Activated T-helper 1 cell treated with Interleukin-2 at 50 U/mL for 16 hours (primary cell): ENCODE results near the gene NRXN3.

ENCODE experiments used
- DNase-seq: peaks from one replicate; pipeline ENCODE4 v3.0.0-alpha.2; 2020; ENCODE audit warnings: low read depth

NRXN3 gene

GRCh38 chr14:78242086-78242485 is 71.9 kb downstream of the NRXN3 start:
- DNase-seq: no peak

- no peak for DNase-seq
These were observed 73.0 kb downstream of the NRXN3 start for GRCh38 chr14:78243187-78243586.

GRCh38 chr14:78245238-78245637 is 75.1 kb downstream of the NRXN3 start:
- no peak for DNase-seq

DNA sequence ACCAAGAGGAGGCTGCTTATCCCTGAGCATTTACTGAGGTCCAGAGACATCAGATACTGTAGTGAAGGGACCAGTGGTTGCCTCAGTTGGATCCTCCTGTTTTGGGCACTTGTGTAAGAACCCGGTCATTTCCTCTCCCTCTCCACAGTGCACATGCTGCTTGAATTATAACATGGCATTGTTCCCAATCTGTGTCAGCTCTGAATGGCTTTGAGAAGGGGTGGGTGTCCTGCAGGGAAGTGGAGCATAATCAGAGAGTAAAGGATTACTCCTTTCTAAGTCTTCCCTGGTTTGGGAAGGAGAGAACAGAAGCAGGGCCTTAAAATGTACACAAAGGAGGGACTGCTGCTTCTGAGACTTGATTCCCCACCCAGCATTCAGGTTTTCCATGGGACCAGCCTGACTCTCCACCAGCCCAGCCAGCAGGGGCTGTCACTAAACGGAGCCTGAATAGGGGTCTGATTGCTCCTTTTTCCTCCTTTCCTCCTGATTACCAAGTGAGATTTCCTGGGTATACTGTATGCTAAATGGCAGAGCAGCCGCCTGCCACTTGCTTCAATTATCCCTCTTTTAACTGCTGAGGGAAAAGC is 78.4 kb downstream of the NRXN3 start:
- DNase-seq: no peak

DNA sequence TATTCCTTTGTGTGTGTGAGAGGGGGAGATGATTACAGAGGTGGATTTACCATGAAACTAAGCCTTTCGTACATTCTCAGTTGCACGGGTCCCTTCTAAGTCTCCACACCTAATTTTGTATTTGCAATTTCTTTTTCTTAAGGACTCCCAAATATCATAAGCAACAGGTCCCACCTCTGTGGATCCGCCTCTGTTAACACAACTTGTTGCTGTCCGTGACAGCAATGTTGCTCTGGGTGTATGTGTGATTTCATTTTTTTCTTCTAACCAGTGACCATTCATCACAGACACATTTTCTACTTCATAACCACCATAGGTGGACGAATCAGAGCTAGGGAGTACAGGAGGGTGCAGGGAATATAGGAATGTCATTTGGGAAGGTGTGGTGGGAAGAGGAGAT is 81.1 kb downstream of the NRXN3 start:
- no peak for DNase-seq

DNA sequence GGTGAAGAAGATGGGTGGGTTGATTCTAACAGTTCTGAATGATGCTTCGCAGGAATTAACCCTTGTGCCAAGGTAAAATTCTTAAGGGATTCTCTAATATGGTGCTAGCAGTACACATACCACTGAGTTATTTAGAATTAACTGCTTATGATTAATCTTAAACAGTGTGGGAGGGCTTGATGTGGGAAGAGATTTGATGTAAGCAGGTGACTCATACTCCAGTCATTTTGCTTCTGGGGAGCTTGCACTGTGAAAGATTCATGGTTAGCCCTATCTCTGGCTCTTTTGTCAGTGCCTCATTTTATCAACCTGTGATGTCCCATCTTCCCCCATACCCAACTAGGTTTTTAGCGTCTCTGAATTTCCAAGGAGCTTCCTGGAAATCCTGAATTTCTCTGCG is 83.8 kb downstream of the NRXN3 start:
- no peak for DNase-seq

- no peak for DNase-seq
These were observed 84.8 kb downstream of the NRXN3 start for GRCh38 chr14:78254911-78255461.

DNA sequence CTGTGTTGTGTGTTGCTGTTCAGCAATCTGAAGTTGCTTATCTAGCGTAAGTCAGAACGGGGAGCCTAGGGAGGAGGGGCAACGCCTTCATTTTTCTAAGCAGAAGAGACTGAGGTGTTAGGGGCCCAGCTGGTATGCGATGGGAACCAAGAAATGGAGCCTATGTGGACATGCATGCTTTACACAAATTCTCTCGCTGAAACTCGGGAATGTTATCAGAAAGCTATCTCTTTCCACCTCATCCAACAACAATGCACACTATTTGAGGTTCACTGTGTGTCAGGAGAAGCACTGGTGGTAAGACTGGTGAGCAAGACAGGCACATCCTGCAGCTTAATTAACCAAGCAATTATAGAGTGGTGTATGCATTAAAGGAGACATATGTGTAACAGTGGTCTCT is 89.7 kb downstream of the NRXN3 start:
- no peak for DNase-seq

- DNase-seq: no peak
These were observed 108.5 kb downstream of the NRXN3 start for GRCh38 chr14:78278464-78279250.

DNA sequence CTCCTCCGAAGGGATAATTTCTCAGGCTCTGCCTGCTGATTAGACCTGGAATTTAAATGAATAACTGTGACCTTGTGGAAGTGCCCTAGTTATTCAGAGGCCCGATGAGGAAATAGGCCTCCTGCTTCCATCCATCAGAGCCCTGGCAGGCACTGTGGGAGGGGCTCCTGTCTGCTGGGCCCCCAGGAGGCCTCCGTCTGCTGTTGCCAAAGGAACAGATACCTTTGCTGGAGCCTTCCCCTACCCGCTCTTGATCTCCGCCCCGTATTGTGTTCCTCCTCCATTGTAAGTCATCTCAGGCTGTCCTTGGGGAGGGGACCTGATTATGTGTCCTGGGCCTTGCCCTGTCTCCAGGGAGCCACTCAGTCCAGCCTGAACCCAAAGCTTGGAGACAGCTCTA is 112.3 kb downstream of the NRXN3 start:
- no peak for DNase-seq

GRCh38 chr14:78286210-78286609 is 116.0 kb downstream of the NRXN3 start:
- DNase-seq: no peak

- no peak for DNase-seq
These were observed 121.8 kb downstream of the NRXN3 start for GRCh38 chr14:78292003-78292402.

DNA sequence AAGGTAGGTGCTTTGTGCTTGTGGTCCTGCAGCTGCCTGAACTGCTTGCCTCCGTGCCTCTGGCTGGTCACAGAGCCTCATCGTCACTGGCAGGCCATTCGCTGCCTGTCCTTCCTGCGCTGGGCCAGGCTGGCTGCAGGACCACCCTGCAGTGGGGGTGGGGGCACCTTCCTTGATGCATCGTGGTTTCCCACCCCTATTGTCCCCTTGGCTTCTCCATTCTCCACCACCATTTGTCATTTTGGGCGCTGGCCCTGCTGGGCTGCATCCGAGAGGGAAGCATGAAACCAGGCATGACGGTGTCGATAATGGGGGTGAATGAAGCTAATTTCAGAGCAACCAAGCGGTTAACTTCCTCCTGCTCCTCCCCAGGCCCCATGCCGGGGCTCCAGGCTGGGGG is 127.7 kb downstream of the NRXN3 start:
- no peak for DNase-seq

- no peak for DNase-seq
These were observed 128.1 kb downstream of the NRXN3 start for GRCh38 chr14:78298298-78298697.

DNA sequence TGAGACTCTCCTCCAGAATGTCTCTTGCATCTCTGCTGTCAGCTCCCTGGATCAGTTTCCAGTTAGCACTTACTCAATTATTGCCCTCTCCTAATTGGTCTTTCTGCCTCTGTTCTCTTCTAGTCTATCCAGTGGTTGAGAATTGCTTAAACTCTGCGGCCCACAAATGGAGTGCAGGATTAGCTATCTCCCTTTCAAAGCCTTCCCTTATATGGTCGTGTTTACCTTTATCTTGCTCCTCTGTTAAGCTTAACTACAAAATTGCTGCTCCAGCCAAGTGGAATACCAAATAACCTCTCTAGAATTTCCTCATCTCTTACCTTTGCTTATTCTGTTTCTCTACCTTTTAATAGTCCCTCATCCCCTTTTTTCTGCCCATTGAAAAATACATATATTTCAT is 132.7 kb downstream of the NRXN3 start:
- DNase-seq: no peak

- no peak for DNase-seq
These were observed 137.5 kb downstream of the NRXN3 start for GRCh38 chr14:78307671-78308070.

DNA sequence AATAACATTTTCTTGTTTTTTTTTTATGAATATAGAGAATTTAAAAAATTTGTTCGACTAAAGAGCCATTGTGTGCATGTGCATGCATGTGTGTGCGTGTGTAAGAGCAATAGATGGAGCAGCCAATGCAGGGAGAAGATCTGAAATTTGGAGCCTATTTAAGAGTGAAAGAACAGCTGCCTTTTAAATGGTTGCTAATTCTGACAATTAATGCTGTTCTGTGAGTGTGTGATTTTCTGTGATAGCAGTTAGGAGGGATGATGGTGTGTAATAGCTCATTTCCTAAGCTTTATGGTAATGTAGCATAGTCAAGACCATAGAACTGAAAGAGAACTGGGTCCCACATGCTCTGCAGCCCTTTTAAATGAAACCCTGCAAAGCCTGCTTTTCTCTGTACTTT is 137.9 kb downstream of the NRXN3 start:
- no peak for DNase-seq

GRCh38 chr14:78310272-78310671 is 140.1 kb downstream of the NRXN3 start:
- DNase-seq: no peak

GRCh38 chr14:78313499-78313898 is 143.3 kb downstream of the NRXN3 start:
- DNase-seq: no peak

- DNase-seq: no peak
These were observed 144.3 kb downstream of the NRXN3 start for GRCh38 chr14:78314484-78314883.

DNA sequence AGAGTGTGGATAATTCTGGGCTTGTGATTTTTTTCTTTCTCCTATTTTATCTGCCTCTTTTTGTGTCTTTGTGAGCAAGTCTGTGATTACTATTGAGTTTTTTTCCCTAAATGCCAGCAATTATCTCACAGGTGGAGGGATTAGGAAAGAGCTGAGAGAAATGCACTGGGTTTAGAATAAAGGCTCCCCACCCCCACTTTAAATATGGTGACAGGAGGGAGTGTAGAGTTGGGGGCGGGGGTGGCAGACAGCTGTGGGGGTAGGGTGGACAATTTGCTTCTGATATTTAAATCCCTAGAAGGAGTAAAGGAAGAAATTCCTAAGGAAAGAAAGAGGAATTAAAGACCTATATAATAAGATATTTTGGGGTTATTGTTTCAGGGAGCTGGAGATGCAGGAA is 145.9 kb downstream of the NRXN3 start:
- no peak for DNase-seq

- no peak for DNase-seq
These were observed 146.6 kb downstream of the NRXN3 start for GRCh38 chr14:78316786-78317185.

GRCh38 chr14:78319406-78319805 is 149.2 kb downstream of the NRXN3 start:
- DNase-seq: no peak
